Lower leg skin (tissue), 4 donors: Measurements from ENCODE around the gene PRDM4. TPM values are rescaled to one million over a fixed set of nuclear protein-coding genes. Genes with fewer than 3 reads are reported as not detected.

Source experiments
- DNase-seq, 2 donors: peaks; one replicate each; pipeline ENCODE4 v3.0.0-alpha.2; 2019; ENCODE audit warnings: low spot score in 2 of 2
- H3K4me3 ChIP-seq: fragments of 200-600 bp; sonication (generic); 2 replicates; pipeline ENCODE4 v1.5.1; 2017; ENCODE audit warnings: mild to moderate bottlenecking, low read depth; ENCODE audit not compliant: poor library complexity, severe bottlenecking
- POLR2A ChIP-seq, 2 donors: fragments of 450-650 bp; IDR thresholded peaks; one replicate each; pipeline ENCODE4 v1.6.1; 2016 to 2017; ENCODE audit warnings: antibody characterized with exemption in 2 of 2, mild to moderate bottlenecking in 1 of 2, moderate library complexity in 1 of 2
- WGBS, 2 donors: methylation state at CpG; one replicate each; pipeline ENCODE4 v1.1.5; 2018; 5-methylcytosine and 5-hydroxymethylcytosine counted together
- intact Hi-C: fragments of 100-400 bp; cut with DNase I; formaldehyde crosslinking; loops from one replicate; pipeline ENCODE4 v1.15.0; 2023; ENCODE audit warnings: low total_unique reads
- total RNA-seq, 4 donors: library from RNA; depleted of rRNA; stranded (reverse); fragments of >200 nt; gene quantifications; one replicate each; pipeline ENCODE4 v1.1.0, GENCODE V29; 2016
- TF ChIP-seq, protein P1 (sequence below), 3 donors: fragments of 450-650 bp; IDR thresholded peaks; one replicate each; pipeline ENCODE4 v1.5.1; 2016; ENCODE audit warnings: antibody characterized with exemption in 3 of 3, mild to moderate bottlenecking in 3 of 3, moderate library complexity in 2 of 3

The PRDM4 gene
- total RNA-seq, 4 donors from 2014 or later = 15.4 to 37.3 (median 21.6) TPM

DNA sequence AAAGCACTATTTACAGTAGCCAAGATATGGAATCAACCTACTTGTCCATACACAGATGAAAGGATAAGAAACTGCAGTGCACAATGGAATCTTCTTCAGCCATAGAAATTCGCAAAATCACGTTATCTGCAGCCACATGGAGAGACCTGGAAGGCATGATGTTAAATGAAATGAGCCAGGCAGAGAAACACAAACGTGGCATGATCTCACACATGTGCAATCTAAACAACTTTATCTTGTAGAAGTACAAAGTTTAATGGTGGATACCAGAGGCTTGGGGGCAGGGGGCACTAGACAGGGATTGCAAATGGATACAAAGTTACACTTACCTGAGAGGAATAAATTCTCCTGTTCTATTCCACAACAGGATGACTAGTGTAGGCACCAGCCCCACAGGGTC lies 37.6 kb upstream of the PRDM4 start:
- intact Hi-C loops = no loop called here
- TF ChIP-seq, protein P1, sequence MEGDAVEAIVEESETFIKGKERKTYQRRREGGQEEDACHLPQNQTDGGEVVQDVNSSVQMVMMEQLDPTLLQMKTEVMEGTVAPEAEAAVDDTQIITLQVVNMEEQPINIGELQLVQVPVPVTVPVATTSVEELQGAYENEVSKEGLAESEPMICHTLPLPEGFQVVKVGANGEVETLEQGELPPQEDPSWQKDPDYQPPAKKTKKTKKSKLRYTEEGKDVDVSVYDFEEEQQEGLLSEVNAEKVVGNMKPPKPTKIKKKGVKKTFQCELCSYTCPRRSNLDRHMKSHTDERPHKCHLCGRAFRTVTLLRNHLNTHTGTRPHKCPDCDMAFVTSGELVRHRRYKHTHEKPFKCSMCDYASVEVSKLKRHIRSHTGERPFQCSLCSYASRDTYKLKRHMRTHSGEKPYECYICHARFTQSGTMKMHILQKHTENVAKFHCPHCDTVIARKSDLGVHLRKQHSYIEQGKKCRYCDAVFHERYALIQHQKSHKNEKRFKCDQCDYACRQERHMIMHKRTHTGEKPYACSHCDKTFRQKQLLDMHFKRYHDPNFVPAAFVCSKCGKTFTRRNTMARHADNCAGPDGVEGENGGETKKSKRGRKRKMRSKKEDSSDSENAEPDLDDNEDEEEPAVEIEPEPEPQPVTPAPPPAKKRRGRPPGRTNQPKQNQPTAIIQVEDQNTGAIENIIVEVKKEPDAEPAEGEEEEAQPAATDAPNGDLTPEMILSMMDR (IDR thresholded peaks at IDR 0.05) = no peak
- no peak for TF ChIP-seq POLR2A (IDR thresholded peaks at IDR 0.05)
- 69 to 81% methylated on average over 3 of the region's 3 CpGs for WGBS, 2 donors
- no peak for DNase-seq
- H3K4me3 ChIP-seq = no peak overlapping the region

DNA sequence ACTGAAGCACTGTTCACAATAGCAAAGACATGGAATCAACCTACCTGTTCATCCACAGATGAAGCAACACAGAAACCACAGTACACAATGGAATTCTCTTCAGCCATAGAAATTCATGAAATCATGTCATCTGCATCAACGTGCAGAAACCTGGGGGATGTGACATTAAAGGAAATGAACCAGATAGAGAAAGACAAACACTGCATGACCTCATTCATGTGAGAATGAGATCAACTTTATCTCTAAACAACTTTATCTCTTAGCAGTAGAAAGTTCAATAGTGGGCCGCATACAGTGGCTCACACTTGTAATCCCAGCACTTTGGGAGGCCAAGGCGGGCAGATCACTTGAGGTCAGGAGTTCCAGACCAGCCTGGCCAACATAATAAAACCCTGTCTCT lies 33.5 kb upstream of the PRDM4 start:
- TF ChIP-seq, protein P1 (IDR thresholded peaks at IDR 0.05) = no peak
- TF ChIP-seq POLR2A (IDR thresholded peaks at IDR 0.05) = no peak
- no peak overlapping the region for H3K4me3 ChIP-seq
- intact Hi-C loops = no loop called here
- 85 to 87% methylated on average over 3 of the region's 3 CpGs for WGBS, 2 donors
- DNase-seq = no peak

DNA sequence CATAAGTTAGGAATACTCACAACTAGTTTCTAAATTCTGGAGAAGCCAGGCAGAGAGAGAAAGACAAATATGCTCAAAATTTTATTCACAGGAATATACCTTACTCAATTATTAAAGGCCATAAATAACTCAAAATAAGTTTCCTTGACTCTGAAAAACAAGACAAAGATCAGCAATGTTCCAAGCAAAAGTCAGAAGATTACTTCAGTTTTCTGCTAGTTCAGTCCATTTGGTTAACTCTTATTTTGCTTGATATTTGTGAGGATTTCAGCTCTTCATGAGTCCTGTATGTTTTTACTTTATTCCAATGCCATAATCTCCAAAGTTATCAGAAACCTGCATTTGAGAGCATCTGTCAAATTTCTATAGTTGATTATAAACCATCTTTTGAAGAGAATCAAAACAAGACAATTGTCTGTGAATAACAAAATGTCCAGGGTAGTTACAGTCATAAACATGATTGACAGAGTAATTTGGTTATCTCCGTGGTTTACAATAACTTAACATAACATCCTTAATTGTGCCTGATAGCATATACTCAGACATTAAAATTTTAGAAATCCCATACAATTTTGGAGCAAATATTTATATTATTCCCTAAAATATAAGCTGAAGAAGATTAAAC lies 30.6 kb upstream of the PRDM4 start:
- 76% methylated on average over 1 of the region's 1 CpG for WGBS, 2 donors
- TF ChIP-seq, protein P1 (IDR thresholded peaks at IDR 0.05) = no peak
- no peak for TF ChIP-seq POLR2A (IDR thresholded peaks at IDR 0.05)
- intact Hi-C loops = no loop called here
- no peak overlapping the region for H3K4me3 ChIP-seq
- DNase-seq = no peak

DNA sequence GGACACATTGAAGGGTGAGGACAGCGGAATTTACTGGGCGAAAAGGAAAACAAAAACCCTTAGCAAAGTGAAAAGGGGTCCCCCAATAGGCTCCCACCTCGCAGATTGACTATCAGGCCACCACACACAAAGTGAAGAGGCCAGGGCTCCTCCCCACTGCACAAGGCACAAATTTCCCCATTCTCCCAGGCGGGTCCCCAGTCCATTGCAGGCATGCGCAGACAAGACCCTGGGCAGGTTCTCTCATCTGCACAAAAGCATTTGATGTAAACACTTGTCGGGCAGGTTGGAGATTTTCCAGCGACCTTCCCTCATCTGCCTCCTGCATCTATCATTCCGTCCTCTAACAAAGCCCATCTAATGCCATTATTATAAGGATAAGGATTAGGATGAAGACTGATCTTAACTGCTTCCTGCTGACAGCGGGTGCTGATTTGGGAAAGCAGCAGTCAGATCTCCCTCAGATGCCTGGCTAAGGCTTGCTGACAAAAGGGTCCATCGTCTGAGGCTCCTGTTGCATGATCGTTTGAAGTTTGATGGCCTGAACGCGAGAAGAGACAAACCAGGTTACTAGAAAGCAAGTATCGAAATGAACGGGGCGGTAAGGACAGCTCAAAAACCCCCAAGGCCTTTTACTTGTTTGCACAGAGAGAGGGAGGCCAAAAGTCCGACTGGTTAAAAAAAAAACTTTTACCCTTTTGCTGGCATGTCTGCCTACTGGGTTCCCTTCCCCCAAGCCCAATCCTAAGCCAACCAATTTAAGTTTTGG lies 27.9 kb upstream of the PRDM4 start:
- WGBS, 2 donors = 51 to 59% methylated on average over 17 of the region's 17 CpGs
- intact Hi-C loops = no loop called here

DNA sequence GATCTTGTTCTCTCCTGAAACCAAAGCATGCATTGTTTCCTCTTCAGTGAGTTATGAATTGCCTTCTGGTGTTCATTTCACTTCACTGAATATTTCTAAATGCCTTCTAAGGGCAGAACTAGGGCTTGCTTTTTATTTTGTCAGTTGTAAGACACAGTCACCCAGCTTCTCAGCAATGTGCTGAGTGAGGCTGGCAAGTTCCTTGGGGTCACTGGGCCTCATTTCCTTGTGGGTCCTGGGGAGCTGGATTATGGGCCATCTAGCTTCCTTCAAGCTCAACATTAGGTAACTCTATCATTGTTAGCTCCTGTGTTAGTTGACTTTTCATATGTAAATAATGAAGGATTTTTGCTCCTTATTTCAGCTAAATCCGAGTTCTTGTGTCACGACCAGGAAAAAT lies 27.3 kb upstream of the PRDM4 start:
- WGBS, 2 donors = 85 to 86% methylated on average over 2 of the region's 2 CpGs
- H3K4me3 ChIP-seq = no peak overlapping the region
- TF ChIP-seq, protein P1 (IDR thresholded peaks at IDR 0.05) = no peak
- no peak for TF ChIP-seq POLR2A (IDR thresholded peaks at IDR 0.05)
- intact Hi-C loops = no loop called here
- no peak for DNase-seq

More for the DNA sequence above, 27.9 kb upstream of the PRDM4 start:
- no peak overlapping the region for H3K4me3 ChIP-seq
- no peak for DNase-seq
- TF ChIP-seq, protein P1 (IDR thresholded peaks at IDR 0.05) = no peak
- no peak for TF ChIP-seq POLR2A (IDR thresholded peaks at IDR 0.05)
